GM18502 (cell line): ENCODE data around the gene MAVS.
A peak's percentile ranks its signal among the peaks of the same experiment; 100 is the strongest.

Experiments used
- ATAC-seq: cut with Tn5 transposase; IDR thresholded peaks from one replicate; pipeline ENCODE4 v1.9.1; 2021; ENCODE audit warnings: mild to moderate bottlenecking; ENCODE audit not compliant: unreplicated experiment, poor library complexity

MAVS gene

DNA sequence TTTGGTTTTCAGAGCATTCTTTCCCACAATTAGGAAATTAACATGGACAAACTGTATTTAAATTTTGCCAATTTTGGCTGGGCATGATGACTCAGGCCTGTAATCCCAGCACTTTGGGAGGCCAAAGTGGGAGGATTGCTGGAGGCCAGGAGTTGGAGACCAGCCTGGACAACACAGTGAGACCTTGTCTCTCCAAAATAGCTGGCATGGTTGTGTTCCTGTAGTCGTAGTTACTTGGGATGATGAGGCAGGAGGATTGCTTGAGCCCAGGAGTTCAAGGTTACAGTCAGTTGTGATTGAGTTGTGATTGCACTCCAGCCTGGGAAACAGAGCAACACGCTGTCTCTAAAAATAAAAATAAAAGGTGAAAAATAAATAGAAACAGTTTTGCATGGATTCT, 57.6 kb downstream of the MAVS start:
- no peak for ATAC-seq

DNA sequence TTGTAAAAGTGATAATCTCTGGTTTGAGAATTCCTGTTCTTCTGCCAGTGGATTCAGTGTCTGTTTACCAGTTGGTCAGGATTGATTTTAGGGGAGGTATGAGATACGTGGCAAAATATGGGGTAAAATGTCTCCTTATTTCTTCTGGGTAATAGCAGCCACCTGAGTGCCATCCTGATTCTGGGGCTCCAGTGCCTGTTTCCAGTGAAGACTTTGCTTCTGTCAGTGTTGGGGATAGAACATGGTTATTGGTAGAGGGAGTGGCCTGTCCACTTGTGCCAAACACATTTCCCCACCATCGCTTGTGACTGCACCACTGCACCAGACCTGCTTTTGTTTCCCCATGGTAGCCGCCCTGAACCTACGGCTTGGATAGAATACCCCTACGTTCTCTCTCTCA, 58.2 kb downstream of the MAVS start:
- ATAC-seq, result no peak

DNA sequence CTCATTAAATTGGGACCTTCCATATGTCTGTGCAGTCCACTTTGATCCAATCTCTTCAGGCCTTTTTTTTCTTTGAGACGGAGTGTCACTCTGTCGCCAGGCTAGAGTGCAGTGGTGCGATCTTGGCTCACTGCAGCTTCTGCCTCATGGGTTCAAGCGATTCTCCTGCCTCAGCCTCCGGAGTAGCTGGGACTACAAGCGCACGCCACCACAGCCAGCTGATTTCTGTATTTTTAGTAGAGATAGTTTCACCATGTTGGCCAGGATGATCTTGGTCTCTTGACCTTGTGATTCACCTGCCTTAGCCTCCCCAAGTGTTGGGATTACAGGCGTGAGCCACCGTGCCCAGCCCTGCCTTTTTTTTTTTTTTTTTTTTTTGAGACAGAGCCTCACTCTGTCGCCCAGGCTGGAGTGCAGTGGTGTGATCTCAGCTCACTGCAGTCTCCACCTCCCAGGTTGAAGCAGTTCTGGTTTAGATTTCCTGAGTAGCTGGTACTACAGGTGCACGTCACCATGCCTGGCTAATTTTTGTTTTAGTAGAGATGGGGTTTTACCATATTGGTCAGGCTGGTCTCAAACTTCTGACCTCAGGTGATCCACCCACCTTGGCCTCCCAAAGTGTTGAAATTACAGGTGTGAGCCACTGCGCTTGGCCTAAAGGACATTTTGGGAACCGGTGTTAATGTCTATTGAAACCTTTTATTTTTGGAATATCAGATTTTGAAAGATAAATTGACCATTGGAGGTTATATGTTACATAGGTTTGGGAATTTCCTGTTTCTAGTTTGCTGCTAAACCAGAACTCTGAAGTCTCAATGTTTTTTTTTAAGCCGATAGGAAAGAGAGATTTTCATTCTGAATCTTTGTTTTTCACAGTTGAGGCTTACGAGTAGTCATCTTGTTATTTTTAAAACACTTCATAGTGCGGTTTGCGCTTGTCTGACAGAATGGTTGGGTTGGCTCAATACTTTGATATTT, 60.4 kb downstream of the MAVS start:
- ATAC-seq, result peak; percentile 81

DNA sequence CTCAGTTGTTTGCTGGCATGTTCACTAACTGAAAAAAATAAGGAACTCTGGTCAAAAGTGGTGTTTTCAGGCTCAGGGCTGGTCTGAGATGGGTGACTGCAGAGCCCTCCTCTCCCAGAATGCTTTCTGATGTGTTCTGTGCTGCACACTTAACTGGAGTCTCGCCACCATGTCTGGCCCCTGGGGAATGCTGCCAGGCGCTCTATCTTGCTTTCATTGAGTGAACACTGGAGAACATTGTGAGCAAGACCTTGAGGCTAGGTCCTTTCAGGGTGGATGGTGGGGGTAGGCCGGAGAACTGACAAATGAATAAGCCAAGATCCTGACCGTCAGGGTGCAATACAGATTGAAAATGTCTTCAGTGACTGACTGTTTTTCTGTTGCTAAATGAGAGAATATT, 62.0 kb downstream of the MAVS start:
- ATAC-seq, result no peak

DNA sequence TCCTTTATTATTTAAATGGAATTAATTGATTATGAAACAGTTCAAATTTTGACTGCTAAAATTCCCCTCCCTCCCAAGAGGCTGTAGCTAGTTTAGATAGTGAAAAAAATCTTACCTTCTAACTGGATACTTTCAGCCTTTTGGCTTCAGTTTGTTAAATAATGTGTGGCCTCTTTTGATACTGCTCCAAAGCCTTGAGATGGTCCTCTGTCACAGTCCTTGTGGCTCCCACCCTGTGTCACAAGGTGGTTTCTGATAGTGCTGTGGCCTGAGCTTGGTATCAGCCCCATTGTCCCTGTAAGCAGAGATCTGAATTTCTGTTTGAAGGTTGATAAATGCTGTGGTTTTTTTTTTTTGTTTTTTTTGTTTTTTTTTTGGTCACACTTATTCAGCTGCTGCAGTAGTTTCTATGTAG, 63.3 kb downstream of the MAVS start:
- no peak for ATAC-seq

DNA sequence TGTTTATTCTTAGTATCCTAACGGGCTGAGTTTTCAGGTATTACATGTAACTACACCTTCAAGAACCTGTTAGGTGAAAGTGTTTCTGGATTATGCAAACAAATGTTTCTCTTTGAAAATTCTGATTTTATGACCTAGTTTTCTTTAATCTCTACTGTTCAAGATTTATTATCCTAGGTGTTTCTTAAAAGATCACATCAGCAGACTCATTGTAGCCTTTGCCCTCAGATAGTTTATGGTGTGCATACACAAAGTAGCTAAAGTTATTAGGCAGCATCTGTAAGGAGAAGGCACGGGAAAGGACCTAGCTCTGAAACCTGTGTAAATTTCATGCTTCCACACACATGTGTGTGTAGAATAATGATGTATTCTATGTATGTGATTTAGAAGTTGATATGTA, 64.2 kb downstream of the MAVS start:
- ATAC-seq, result no peak

DNA sequence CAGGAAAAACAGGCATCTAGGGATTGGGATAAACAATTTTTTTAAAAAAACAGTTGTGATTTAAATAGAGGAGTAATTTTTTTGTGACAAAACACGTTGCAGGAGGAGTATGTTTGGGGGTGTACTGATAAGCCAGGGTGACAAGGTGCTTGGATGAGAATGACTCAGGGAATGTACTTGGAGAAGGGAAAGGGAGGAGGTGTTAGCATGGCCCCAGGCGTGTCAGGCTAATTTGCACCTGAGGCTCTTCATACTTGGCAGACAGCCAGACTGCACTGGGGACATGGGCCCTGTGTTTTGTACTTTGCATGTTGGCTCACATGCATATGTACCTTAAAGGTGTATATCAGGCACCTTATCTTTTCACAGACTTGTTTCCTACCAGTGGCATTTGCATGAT, 65.3 kb downstream of the MAVS start:
- no peak for ATAC-seq

DNA sequence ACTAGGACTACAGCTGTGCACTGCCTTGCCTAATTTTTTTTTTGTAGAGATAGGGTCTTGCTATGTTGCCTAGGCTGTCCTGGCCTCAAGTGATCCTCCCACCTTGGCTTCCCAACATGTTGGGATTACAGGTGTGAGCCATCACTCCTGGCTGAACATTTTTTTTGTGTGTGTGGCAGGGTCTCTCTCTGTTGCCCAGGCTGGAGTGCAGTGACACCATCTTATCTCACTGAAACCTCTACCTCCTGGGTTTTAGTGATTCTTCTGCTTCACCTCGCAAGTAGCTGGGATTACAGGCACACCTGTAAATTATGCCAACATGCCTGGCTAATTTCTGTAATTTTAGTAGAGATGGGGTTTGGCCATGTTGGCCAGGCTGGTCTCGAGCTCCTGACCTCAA, 67.8 kb downstream of the MAVS start:
- no peak for ATAC-seq

DNA sequence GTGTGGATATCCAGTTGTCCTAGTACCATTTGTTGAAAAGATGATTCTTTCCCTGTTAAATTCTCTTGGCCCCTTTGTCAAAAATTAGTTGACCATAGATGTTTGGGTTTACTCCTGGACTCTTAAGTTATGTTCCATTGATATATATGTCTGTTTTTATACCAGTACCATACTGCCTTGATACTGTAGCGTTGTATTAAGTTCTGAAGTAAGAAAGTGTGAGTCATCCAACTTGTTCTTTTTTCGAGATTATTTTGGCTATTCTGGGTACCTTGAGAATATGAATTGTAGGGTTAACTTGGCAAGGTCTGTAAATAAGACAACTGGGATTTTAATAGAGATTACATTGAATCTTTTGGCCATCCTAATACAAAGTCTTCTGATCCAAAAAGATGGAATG, 69.1 kb downstream of the MAVS start:
- ATAC-seq, result no peak

DNA sequence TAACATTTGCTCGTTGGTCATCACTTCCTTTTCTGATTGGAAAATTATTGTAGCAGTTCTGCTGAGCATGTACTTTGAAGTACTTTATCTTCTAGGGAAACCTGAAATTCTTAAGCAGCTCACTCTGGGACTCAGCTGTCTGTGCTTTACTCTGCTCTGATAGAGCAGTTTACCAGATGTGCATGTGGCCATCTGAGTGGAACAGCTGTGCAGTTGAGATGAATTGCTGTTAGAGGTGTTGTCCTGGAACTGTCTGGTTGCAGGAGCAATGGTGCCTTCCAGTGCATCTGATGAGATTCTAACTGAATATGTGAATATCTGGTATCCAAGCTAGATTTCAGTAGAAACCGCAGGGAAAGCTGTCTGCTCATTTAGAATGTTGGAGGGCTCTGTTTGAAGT, 69.7 kb downstream of the MAVS start:
- no peak for ATAC-seq

DNA sequence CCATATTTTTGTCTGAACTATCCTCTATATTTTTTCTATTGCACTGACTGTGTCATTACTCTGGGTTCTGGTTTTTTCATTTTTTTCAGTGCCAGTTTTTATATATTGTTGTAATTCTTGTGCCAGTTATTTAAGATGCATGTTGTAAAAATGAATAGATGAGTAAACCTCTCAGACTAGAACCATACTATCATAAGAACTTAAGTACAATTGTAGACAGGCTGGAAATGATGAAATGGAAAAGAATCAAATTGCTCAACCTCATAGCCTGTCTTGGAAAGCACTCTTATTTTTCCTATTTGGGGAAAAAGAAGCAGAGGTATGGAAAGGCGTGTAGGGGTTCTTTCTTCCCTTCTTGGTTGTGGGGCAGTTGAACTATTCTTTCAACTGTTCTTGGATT, 72.7 kb downstream of the MAVS start:
- no peak for ATAC-seq

DNA sequence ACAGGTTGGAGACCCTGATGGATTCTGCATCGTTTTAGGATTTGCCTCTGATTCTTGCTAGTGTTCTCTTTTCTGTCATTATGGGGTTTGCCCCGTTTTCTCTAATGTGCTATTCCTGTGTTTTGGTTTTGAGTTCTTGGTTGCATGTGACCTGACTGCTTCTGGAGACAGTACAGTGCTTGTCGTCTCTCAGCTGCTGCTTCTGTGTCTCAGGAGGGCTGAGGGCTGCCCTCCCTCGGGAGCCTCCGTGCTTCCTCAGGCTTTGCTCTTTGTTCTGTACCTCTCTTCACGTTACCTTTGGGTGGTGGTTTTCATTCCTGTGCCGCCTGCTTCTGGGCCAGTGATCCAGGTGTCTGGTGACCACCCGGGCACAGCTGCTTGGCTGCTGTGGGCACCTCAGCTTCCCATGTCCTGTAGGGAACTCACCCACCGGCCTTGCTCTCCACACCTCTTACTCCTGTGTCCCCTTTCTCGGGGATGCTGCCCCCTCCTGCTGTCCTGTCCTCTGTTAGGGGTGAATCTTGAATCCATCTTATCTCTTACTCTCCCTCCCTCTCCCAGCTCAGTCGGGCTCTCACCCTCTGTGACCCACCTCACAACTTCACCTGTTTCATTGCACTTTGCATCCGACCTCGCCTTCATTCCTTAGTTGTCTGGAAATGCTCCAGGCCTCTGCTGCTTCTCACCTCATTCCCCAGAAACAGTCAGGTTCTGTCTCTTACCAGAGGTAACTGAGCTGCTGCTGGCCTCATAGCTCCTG, 75.8 kb downstream of the MAVS start:
- ATAC-seq, result no peak

DNA sequence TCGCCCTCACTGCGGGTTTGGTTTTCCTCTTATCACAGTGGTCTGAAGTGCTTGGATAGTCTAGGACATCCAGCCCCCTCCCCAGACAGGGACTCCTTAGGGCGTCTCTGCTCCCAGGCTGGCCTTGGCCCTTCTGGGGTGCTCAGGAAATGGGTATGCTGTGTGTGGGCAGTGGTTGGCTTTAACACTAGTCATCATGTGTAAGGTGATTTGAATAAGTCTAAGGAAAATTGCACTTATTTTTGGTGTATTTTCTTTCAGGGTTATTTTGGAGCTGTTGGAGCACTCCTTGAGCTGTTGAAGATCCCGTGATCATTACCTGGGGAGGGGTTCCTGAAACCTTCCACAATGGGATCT, 76.3 kb downstream of the MAVS start:
- ATAC-seq, result no peak

DNA sequence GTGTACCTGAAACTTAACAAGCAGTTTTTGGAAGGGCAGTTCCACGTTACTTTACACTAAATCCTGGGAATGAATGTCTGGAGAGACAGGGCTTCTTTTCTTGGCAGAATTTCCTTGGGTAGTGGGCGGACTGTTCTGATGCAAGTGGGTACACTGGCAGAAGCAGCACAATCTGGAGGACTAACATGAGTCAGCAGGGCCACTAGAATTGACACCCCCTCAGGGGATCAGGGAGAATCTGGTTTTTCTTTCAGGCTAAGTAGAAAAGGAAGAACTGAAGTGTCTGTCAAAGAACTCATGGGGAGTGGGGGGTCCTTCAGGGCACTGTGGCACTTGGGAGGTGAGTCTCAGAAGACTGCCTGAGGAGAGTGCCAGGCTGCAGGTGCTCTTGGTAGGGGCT, 77.2 kb downstream of the MAVS start:
- no peak for ATAC-seq

DNA sequence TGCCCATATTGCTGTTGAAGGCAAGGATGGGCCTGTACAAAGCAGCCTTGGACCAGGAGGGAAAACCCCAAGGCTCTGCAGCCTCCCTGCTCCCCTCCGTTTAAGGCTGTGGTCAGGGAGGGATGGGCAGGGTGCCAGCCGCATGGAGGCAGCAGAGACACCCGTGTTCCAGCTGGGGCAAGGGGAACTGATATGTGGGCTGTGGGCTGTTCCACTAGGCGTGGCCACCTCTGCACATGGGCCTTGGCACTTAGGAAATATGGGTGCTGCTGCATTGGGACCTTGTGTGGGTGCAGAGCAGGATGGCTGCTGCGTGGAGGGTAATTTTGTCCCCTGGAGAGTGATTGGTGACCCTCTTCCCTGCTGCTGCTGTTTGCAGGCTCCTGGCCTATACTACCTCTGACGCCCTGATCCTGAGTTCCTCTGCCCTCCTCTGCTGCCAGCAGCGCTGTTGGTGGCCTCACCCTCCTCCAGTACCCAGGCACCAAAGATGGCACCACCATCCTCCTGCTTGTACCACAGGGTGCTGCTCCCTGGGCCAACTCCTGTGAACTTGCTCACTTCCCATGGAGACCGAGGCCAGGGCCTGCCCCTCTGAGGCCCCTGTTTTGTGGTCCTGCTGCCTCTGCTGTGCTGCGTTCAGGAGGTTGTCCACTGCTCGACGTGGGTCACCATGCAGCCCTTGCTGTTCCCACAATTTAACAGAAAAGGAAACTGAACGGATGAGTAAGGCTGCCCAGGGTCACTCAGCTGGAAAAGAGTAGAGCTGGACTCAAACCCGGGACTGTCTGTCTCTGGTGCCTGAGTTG, 77.9 kb downstream of the MAVS start:
- no peak for ATAC-seq

DNA sequence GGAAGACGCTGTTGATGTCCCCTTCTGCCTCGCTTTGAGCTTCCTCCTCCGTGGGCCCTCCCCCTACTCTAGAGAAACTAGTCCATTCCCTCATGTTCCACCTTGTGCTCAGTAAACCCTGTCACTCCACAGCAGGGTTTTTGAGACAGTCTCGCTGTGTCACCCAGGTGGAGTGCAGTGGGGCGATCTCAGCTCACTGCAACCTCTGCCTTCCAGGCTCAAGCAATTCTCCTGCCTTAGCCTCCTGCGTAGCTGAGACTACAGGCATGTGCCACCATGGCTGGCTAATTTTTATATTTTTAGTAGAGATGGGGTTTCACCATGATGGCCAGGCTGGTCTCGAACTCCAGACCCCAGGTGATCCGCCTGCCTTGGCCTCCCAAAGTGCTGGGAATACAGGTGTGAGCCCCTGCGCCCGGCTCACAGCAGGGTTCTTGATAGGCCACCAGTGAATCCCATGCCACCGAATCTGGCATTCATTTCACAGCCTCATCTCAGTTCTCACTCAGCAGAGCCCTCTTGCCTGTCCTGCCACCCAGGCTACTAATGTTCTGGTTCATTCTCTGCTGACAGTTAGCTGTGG, 78.6 kb downstream of the MAVS start:
- ATAC-seq, result no peak
